GM19438 (cell line): ENCODE data around the gene LRRC58.
"Not testable (repeated sequence)": the region's sequence is repeated elsewhere in the genome, so short reads cannot be mapped to it uniquely, and the experiment has no call there.

Experiments
- ATAC-seq: cut with Tn5 transposase; IDR thresholded peaks from one replicate; pipeline ENCODE4 v1.9.1; 2021; ENCODE audit warnings: low read depth; ENCODE audit not compliant: unreplicated experiment

The LRRC58 gene

DNA sequence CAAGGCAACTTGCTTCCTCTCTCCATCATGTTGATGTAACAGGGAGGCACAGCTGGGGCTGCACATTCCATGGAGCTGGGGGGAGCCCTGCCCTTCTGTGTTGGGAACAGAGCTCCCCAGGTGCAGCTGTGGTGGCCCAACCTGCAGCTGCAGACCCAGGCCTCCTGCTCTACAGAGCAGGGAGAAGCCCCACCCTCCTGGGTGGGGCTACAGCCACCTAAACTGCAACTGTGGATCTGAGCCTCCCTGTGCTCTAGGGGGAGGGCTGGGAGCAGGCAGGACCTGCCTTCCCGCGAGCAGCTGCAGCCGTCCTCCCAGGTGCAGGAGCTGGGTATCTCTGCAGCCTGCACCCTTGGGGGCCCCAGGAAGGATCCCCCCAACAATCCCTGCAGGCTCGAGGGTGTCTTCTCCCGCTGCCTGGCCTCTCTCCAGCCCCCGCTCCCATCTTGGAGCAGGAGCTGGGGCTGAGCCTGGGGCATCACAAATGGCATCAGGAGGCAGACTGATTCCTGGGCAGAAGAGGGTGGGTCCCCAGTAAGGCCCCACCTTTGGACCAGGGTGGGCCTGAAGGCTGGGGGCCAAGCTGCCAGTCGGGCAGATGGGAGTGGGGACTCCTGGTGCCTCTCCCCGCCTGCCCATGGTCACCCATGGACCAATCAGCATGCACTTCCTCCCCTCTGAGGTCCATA is 7.4 kb downstream of the LRRC58 start:
- ATAC-seq: no peak

DNA sequence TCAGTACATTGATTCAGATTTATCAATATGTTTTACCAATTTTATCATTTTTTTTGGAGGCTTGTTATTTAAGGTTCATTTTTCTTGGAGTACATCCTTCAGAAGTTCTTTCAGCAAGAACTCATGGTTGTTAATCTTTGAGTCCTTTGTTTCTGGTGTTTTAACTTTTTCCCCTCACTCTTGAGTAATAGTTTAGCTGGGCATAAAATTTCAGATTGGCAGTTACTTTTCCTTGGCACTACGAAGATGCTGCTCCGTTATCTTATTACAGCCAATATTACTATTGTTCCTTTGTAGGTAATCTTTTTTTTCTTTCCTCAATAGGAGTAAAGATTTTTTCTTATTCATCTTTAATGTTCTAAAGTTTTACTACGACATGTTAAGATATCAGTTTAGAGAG is 9.8 kb downstream of the LRRC58 start:
- ATAC-seq: no peak

DNA sequence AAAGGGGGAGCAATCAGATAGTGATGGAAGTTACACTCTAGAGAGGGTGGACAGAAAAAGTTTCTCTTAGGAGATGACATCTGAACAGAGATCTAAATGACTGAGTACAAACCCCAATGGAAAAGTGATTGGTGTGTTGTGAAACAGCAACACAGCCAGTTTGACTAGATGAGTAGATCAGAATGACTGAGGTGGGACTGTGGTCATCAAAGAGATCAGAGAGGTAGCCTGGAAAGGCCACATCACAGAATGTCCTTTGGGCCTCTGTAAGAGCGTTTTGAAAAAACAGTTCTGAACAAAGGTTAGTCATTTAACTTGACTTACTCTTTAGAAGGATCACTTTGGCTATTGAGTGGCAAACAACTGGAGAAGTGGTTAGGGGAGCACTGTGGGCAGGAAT is 10.6 kb downstream of the LRRC58 start:
- no peak for ATAC-seq

DNA sequence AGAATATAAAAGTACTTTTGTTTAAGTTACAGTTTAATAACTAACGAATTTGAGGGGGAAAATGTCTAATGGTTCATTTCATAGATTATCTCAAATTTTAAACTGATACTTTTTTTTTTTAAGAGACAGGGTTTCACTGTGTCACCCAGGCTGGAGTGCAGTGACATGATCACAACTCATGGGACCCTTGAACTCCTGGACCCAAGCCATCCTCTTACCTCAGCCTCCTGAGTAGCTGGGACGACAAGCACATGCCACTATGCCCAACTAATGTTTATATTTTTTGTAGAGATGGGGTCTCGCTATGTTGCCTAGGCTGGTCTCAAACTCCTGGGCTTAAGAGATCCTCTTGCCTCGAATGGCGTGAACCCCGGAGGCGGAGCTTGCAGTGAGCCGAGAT is 16.5 kb downstream of the LRRC58 start:
- no peak for ATAC-seq

DNA sequence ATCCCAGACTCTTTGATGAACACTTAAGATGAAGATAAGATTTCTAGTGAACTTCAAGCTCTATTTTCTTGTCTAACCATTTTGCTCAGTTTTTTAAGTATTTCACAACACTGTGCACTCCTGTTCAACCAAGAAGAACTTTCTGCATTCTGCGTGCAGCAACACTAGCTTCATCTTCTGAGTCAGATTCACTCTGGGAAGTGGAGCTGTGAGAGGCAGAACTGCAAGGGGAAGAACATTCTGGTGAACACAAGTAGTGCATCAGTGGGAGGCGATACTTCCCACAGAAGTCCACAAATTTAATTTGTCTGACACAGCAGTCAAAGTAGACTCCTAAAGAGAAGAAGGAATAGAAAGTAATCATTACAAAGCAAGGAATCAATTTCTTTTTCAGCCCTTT is 18.1 kb downstream of the LRRC58 start:
- no peak for ATAC-seq

DNA sequence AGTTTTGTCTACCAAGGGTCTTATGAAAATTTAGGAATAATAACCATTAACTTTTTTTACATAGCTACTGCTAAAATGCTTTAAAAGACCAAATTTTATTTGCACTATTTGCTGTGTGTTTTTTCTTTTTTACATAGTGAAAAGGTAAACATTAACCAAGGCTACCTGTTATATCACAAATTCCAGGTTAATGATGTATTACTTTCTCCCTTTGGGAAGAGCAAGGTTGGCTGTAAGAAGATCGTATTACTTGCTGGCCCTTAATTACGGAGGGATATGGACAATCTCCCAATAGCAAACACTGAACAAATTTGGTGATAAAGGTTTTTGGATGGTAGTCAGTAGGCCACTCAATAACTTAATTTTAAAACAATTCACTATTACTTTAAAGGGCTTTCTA is 22.4 kb downstream of the LRRC58 start:
- no peak for ATAC-seq

DNA sequence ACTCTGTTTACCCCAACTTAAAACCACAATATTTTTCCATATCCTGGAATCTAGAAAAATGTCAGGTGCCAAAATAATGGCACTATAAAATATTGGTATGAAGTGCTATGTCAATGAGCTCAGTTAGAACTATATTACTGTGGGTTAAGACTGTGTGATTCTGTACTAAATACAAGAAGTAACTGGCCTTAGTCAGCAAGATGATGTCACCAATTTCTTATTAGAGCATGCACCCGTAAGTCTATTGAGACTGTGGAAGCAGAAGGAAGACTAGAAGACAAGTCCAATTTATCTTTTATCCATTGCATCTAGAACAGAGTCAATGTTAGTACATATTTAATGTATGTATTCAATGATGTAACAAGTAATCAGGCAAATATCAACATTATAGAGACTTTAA is 25.0 kb downstream of the LRRC58 start:
- ATAC-seq: no peak

DNA sequence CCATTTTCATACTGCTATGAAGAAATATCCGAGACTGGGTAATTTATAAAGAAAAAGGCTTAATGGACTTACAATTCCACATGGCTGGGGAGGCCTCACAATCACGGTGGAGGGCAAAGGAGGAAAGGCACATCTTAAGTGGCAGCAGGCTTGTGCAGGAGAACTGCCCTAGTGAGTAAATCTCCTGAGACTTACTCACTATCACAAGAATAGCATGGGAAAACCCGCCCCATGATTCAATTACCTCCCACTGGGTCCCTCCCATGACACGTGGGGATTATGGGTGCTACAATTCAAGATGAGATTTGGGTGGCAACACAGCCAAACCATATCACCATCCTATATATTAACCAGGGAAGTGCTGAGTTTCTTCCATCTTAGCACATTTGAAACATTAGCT is 25.4 kb downstream of the LRRC58 start:
- ATAC-seq: not testable (repeated sequence)

DNA sequence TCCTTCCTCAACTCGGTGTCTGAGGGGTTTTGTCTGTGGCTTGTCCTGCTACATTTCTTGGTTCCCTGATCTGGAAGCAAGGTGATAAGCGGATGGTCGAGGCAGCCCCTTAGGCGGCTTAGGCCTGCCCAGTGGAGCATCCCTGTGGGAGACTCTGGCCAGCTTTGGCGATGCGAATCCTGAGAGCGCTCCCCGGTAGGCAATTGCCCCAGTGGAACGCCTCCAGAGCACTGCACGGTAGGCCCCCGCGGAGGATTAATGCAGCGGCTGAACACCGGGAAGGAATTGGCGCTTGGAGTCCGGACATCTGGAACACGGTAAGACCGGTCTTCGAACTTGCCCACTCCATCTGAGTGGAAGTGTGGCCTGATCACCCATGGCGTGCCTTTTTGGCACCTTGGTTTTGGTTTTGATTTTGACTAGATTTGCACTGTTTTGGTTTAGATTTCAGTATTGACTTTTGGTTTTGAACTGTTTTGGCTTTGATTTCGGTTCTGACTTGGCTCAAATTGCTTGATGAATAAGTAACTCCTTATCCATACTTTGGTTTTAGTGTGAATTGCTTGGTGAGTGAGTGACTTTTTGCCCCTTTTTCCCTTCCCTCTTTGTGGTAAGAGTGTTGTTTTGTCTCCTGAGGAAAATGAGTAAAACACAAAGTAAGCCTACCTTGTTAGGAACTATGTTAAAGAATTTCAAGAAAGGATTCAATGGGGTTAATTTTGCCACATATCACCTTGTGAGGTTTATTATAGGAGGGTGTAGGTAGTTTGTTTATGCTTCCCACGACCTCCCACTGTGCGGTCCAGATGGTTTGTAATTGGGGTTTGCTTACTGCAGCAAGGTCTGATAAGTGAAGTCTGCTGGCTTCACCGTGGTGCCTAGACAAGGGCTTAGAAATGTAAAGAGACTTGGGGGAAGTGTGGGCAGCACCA is 37.0 kb downstream of the LRRC58 start:
- no peak for ATAC-seq

DNA sequence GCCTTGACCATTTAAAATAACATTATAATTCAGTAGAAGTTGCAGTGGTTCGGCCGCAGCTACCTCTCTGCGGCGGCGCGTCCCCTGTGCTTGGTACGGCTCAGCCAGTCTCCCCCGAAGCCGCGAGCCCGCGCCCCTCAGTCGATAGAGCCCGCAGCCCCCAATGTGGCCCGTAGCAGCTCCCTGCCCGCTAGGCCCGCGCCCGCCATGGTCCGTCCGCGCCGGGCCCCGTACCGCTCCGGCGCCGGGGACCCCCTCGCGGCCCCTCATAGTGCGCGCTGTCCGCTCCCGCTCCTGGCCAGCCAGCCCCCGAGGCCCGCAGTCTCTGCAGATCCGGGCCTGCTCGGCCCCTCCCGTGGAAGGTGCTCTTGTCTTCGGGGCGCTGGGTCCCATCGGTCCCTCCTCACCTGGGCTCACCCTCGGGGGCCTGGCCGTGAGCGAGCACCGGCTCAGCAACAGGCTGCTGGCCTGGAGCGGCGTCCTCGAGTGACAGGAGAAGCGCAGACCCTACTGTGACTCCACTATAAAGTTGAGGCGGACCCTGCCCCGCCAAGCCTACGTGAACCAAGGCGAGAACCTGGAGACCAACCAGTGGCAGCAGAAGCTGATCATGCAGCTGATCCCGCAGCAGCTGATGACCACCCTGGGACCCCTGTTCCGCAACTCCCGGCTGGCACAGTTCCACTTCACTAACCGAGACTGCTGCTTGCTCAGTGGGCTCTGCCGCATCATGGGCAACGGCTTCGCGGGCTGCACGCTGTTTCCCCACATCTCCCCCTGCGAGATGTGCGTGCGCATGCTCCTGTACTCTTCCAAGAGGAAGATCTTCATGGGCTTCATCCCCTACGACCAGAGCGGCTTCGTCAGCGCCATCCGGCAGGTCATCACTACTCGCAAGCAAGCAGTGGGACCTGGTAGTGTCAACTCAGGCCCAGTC is 42.4 kb downstream of the LRRC58 start:
- no peak for ATAC-seq

DNA sequence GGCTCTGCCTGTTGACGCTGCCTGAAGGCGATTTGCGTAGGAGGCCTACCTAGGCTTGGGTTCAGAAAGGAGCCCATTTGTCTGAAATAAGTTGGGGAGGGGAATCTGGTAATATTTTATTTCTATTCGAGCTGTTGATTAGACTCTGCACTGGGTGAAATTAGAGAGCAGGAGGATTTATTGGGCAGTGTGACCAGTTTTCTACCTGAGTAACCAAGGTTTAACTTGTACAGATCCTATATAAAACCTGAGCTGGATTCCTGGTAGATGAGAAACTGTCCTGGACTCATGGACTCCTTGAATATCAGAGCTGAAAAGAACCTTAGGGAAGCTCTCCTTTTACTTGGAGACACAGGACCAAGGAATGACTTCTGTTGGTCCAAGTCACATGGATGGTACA is 44.5 kb downstream of the LRRC58 start:
- no peak for ATAC-seq

DNA sequence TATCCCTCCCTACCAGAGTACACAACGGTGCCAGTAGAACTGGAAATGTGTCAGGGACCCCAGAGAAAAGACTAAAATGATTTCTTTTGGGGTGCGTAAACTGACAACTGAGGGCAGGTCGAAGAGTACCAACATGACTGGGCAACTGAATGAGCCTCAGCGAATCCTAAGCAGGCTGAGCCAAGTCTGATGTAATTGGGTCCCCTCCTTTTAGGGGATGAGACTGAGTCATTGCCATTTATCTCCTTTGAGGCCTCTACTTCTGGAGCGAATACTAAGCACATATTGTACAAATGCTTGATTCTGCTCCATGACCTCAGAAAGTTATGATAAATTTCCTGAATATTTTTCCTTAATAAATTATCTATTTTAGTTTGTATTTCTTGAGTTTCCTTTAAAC is 46.8 kb downstream of the LRRC58 start:
- ATAC-seq: no peak

DNA sequence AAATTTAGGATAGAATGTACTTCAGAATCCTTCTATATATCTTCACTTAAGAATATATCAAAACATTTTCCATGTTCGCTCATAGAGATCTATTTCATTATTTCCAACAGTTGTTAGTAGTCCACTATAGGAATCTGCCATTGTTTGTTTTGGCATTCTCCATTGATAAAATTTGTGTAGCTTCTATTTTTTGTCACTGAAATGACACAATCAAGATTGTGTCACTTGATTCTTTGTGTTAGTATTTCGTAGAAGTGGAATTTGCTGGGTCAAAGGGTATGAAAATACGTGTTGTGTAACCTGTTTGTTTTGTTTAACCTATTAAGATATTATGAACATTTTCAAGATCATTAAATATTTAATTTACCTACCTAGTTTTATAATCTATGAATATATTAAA is 48.2 kb downstream of the LRRC58 start:
- ATAC-seq: no peak

DNA sequence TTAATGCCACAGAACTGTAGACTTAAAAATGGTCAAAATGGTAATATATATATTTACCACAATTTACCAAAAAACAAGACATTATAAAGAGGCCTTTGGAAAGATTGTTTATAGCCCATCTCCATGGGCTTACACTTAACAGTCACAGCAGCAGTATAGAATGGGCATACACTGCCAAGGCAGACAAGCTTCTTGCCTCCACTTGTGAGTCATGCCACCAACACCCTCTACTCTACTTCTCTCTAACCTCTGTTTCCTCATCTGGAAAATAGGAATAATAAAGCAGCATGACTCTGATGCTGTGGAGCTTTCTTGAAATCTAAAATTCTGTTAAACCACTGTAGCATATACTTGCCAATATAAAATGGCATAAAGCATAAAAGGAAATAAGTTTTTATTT is 49.8 kb downstream of the LRRC58 start:
- no peak for ATAC-seq

DNA sequence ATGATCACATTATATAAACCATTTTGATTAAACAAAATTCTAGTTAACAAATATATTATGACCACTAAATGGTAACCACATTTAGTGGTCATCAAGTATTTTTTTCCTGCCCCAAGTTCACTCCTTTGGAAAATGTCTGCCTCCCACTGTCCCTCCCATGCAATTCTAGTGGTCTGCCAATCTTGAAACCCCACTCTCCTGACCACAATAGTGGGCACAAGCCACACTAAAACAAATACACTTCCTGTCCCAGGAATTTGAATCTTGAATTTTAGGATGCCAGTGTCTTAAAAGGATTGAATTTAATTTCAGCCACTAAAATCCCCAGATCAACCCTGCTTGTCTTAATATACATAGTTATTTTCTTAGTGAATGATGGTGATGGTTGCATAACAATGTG is 50.2 kb downstream of the LRRC58 start:
- ATAC-seq: no peak

DNA sequence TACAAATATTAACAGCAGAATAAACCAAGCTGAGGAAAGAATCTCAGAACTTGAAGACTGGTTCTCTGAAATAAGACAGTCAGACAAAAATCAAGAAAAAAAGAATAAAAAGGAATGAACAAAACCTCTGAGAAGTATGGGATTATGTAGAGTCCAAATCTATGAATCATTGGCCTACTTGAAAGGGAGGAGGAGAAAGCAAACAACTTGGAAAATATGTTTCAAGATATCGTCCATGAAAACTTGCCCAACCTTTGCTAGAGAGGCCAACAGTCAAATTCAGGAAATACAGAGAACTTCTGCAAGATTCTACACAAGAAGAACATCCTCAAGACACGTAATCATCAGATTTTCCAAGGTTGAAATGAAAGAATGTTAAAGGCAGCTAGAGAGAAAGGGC is 57.6 kb downstream of the LRRC58 start:
- not testable (repeated sequence) for ATAC-seq

DNA sequence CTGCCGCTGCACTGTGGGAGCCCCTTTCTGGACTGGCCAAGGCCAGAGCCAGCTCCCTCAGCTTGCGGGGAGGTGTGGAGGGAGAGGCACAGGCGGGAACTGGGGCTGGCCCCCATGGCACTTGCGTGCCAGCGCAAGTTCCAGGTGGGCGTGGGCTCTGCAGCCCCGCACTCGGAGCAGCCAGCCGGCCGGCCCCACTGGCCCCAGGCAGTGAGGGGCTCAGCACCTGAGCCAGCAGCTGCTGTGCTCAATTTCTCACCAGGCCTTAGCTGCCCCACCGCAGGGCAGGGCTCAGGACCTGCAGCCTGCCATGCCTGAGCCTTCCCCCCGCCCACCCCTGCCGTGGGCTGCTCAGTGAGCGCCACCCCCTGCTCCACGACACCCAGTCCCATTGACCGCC is 59.5 kb downstream of the LRRC58 start:
- no peak for ATAC-seq

DNA sequence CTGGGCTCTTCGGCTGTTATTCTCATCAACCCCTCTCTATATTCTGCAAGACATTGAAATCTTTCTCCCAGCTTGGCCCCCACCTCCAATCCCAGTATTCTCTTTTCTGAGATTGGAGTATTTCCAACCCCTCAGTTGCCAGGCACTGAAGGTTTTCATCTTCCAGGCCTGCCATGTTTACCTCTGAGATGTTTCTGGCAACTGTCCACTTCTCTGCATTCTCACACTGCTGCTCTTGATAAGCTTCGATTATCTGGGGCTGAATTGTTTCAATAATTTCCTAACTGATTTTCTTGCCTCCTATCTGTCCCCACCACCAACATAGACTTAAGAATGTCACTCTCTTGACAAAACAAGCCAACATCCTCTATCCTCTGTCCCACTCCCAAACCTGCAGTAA is 62.7 kb downstream of the LRRC58 start:
- ATAC-seq: no peak

DNA sequence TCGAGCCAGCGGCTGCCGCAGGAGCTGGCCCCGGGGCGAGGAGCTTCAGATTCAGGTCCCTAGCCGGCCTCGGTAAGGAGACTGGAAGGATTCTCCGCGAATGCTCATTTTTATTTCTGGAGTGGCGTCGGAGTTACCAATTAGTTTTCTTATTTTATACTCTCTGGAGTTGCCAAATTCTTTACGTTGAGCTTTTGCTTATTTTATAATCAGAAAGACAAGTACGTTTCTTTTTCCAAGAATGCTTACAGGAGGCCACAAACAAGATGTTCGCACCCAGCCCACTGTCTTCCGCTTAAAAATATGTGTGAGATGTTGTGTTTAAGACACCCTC is 63.7 kb downstream of the LRRC58 start:
- ATAC-seq: no peak

DNA sequence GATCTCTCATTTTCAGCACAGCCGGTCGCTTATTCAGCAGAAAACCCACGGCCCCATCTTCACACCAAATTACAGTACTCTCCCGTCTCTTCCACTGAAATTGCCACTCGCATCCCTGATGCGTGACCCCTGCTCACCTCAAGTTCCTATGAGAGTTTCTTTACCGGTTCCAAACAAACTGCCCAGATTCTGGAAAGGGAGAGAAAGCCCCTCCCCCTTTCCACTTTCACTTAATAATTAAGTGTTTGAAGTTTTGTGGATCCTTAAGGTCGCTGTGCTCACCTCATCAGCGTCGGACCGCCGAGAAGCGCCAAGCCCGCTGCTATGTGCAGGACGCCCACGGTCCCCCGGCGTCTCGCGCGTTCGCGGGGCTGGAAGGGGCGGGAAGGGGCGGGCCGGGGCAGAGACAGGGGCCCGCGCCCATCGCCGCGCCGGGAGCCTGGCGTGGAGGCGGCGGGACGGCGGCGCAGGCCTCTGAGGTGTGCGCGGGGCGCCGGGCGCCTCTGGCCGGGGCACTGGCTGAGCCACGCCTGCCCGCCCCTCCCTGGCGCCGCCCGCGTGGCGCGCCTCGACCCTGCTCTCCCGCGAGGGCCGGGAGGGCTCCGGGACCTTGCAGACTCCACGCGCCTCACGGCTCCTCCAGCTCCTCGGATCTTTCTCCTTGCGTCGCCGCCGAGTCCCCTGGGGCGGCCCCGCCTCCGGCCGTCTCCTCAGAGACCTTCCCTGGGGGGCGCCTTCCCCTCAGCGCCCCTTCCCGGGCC is 64.2 kb downstream of the LRRC58 start, which contains the start of gene GPR156:
Gene GPR156, minus strand, starts transcription at position 476 of the 761 bp plus-strand sequence. CDS start 41,124 bp downstream, outside the sequence.
- no peak for ATAC-seq
